ENCODE data around the gene MBP.

DNA sequence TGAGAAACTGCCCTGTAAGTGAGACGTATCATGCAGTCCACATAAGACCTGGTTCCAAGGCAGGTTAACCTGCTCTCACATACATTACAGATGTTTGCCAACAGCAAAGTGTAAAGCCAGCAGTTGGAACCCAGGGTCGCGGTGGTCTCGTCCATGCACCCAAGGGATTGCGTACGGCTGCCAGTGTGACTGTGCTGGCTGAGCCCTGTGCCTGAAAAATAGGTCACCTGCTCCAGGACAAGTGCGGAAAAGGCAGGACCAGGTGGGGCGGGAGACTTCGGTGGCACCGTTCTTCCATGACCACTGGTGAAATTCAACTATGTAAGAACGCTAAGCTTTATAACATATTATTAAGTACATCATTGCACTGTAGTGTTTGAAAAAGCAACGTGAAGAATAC lies 110.5 kb downstream of the MBP start:
- no peak for TF ChIP-seq ZFP3 (CRISPR knock-in tag; IDR thresholded peaks at IDR 0.05)
- TF ChIP-seq POU6F1 (CRISPR knock-in tag; IDR thresholded peaks at IDR 0.05; ENCODE audit: borderline replicate concordance, low read depth) = no peak
- no peak for TF ChIP-seq ARNTL (CRISPR knock-in tag; IDR thresholded peaks at IDR 0.05; ENCODE audit: borderline replicate concordance, low read depth)
- no peak for TF ChIP-seq CSDC2 (CRISPR knock-in tag; IDR thresholded peaks at IDR 0.05)
- no peak for TF ChIP-seq PPARA (CRISPR knock-in tag; IDR thresholded peaks at IDR 0.05; ENCODE audit: borderline replicate concordance)
- TF ChIP-seq ZNF565 (CRISPR knock-in tag; conservative IDR thresholded peaks at IDR 0.05; ENCODE audit: low read depth) = no peak
- TF ChIP-seq, protein P1, sequence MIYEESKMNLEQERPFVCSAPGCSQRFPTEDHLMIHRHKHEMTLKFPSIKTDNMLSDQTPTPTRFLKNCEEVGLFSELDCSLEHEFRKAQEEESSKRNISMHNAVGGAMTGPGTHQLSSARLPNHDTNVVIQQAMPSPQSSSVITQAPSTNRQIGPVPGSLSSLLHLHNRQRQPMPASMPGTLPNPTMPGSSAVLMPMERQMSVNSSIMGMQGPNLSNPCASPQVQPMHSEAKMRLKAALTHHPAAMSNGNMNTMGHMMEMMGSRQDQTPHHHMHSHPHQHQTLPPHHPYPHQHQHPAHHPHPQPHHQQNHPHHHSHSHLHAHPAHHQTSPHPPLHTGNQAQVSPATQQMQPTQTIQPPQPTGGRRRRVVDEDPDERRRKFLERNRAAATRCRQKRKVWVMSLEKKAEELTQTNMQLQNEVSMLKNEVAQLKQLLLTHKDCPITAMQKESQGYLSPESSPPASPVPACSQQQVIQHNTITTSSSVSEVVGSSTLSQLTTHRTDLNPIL (CRISPR knock-in tag; IDR thresholded peaks at IDR 0.05; ENCODE audit: low read depth) = no peak
- no peak for TF ChIP-seq ZC3H10 (CRISPR knock-in tag; IDR thresholded peaks at IDR 0.05)
- TF ChIP-seq ZFP30 (CRISPR knock-in tag; IDR thresholded peaks at IDR 0.05) = no peak
- TF ChIP-seq, protein P2, sequence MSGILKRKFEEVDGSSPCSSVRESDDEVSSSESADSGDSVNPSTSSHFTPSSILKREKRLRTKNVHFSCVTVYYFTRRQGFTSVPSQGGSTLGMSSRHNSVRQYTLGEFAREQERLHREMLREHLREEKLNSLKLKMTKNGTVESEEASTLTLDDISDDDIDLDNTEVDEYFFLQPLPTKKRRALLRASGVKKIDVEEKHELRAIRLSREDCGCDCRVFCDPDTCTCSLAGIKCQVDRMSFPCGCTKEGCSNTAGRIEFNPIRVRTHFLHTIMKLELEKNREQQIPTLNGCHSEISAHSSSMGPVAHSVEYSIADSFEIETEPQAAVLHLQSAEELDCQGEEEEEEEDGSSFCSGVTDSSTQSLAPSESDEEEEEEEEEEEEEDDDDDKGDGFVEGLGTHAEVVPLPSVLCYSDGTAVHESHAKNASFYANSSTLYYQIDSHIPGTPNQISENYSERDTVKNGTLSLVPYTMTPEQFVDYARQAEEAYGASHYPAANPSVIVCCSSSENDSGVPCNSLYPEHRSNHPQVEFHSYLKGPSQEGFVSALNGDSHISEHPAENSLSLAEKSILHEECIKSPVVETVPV (CRISPR knock-in tag; IDR thresholded peaks at IDR 0.05) = no peak

Data from SK-N-SH treated with all-trans-retinoic acid at 6 μM for 48 hours (cell line).